ENCODE data around the gene PFKFB2.

The PFKFB2 gene

DNA sequence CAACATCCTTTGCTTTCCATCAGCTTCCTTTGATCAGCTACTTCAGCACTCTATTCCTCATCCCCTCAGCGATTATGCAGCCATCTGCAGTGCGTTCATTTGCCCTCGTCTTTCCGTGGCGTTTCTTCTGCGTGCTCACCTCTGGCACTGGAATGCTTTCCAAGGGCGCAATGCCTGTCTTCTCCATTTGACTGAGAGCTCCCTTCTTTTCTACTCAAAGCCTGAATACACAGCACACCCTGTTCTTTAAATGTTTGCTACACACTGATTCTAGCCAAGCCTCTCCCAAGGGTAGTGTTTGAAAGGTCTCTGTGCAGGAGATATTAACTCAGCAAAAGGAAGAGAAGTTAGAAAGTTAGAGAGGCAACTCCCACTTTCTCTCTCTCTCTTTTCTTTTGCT, 43.1 kb upstream of the PFKFB2 start:
- DNase-seq (ENCODE audit: extremely low read depth, low read depth) = no peak
- H3K4me3 ChIP-seq (replicated peaks; ENCODE audit: low read depth, low read length) = no peak overlapping the region
- TF ChIP-seq, protein P1, sequence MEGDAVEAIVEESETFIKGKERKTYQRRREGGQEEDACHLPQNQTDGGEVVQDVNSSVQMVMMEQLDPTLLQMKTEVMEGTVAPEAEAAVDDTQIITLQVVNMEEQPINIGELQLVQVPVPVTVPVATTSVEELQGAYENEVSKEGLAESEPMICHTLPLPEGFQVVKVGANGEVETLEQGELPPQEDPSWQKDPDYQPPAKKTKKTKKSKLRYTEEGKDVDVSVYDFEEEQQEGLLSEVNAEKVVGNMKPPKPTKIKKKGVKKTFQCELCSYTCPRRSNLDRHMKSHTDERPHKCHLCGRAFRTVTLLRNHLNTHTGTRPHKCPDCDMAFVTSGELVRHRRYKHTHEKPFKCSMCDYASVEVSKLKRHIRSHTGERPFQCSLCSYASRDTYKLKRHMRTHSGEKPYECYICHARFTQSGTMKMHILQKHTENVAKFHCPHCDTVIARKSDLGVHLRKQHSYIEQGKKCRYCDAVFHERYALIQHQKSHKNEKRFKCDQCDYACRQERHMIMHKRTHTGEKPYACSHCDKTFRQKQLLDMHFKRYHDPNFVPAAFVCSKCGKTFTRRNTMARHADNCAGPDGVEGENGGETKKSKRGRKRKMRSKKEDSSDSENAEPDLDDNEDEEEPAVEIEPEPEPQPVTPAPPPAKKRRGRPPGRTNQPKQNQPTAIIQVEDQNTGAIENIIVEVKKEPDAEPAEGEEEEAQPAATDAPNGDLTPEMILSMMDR (IDR thresholded peaks at IDR 0.05; ENCODE audit: low read depth, low read length, missing control alignments) = no peak

- TF ChIP-seq, protein P1 (IDR thresholded peaks at IDR 0.05; ENCODE audit: low read depth, low read length, missing control alignments) = no peak
- H3K4me3 ChIP-seq (replicated peaks; ENCODE audit: low read depth, low read length) = no peak overlapping the region
- DNase-seq (ENCODE audit: extremely low read depth, low read depth) = no peak
Measured at GRCh38 chr1:207010726-207011125, 42.3 kb upstream of the PFKFB2 start.

- TF ChIP-seq, protein P1 (IDR thresholded peaks at IDR 0.05; ENCODE audit: low read depth, low read length, missing control alignments) = no peak
- H3K4me3 ChIP-seq (replicated peaks; ENCODE audit: low read depth, low read length) = no peak overlapping the region
- DNase-seq (ENCODE audit: extremely low read depth, low read depth) = no peak
Measured at GRCh38 chr1:207013321-207014085, 39.6 kb upstream of the PFKFB2 start.

- TF ChIP-seq, protein P1 (IDR thresholded peaks at IDR 0.05; ENCODE audit: low read depth, low read length, missing control alignments) = no peak
- DNase-seq (ENCODE audit: extremely low read depth, low read depth) = no peak
Measured at GRCh38 chr1:207014728-207015127, 38.3 kb upstream of the PFKFB2 start.

DNA sequence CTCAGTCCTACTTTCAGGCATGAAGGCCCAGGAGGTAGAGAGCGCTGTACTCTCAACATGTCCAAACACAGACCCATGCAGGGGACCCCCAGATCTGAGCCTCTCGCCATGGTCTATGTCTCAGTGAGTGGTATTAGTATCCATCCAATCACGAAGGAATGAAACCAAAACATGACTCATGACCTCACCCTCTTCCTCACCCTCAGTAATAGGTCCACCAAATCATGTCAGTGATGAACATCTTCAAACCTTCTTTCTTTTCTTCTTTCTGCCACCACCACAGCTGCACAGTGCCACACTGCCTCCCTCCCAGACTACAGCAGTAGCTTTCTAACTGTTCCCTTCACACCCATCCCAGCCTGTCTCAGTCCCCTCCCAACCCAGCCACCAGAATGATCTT, 37.3 kb upstream of the PFKFB2 start:
- TF ChIP-seq, protein P1 (IDR thresholded peaks at IDR 0.05; ENCODE audit: low read depth, low read length, missing control alignments) = no peak
- H3K4me3 ChIP-seq (replicated peaks; ENCODE audit: low read depth, low read length) = no peak overlapping the region
- DNase-seq (ENCODE audit: extremely low read depth, low read depth) = no peak

More at GRCh38 chr1:207014728-207015127, 38.3 kb upstream of the PFKFB2 start:
- H3K4me3 ChIP-seq (replicated peaks; ENCODE audit: low read depth, low read length) = no peak overlapping the region

DNA sequence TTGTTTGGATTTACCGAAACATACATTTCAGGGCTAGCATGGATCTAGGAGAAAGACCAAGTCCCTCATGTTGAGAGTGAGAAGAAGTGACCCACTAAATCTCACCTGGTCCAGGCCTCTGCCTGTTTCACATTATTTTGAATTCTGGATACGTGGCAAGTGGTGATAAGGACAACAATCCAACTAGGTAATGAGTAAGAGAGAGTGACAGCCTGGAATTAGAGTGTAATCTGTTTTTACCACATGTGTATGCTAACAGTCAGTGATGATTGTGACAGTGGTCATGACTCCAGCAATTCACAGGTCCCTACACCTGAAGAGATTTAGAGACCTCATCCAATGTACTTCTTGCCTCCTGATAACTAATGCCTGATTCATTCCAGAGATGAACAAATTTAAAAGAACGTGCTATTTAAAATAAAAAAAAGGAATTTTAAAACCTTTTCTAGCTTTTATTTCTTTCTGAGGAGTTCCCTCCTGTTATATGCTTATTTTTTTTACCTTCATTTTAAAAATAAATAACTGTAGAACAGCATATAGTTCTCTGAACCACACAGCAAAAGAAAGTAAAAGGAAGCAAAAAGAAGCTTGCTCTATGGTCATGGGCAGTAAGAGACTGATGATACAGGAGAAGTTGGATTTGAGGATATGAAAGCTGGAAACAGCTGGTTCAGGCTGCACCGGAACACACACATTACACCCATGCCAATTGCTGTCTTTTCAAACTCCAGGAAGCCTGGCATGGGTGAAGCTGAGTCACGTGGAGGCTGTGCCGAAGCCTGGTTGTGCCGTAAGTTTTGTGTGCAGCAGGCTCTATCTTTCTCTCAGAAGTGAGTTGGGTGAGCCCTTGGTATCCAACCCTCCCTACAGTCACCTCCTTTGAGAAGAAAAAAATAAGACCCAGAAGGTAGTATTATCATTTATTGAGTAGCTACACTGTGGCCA, 35.2 kb upstream of the PFKFB2 start:
- TF ChIP-seq, protein P1 (IDR thresholded peaks at IDR 0.05; ENCODE audit: low read depth, low read length, missing control alignments) = no peak
- no peak overlapping the region for H3K4me3 ChIP-seq (replicated peaks; ENCODE audit: low read depth, low read length)
- DNase-seq (ENCODE audit: extremely low read depth, low read depth) = no peak

All from HFF-Myc (cell line).